OCI-LY3 (cell line): ENCODE results near the gene CLRN3.

Experiments
- H2AFZ ChIP-seq: fragments of 200-600, 300-600 bp; shearing (Covaris generic); 2 replicates; pipeline ENCODE4 v1.6.0; 2014; ENCODE audit warnings: antibody characterized with exemption, low read depth, low read length
- H3K27ac ChIP-seq: fragments of 200-600, 300-600 bp; sonication (generic); 2 replicates; pipeline ENCODE4 v1.5.1; 2014; ENCODE audit warnings: mild to moderate bottlenecking, low read length, moderate library complexity, mixed read lengths
- H3K27me3 ChIP-seq: fragments of 200-600, 300-600 bp; sonication (generic); 2 replicates; pipeline ENCODE4 v1.6.1; 2014; ENCODE audit warnings: low read depth, low read length, mixed read lengths
- H3K36me3 ChIP-seq: fragments of 200-600, 300-600 bp; sonication (generic); replicated peaks from 2 replicates; pipeline ENCODE3; 2014; ENCODE audit warnings: low read depth, low read length, mixed read lengths
- H3K4me1 ChIP-seq: fragments of 300-600, 200-600 bp; sonication (generic); 2 replicates; pipeline ENCODE4 v1.6.1; 2014; ENCODE audit warnings: low read length, mixed read lengths
- H3K4me2 ChIP-seq: fragments of 200-600, 300-600 bp; sonication (generic); 2 replicates; pipeline ENCODE4 v1.6.1; 2014; ENCODE audit warnings: low read length, mixed read lengths
- H3K4me3 ChIP-seq: fragments of 300-600, 200-600 bp; sonication (generic); 2 replicates; pipeline ENCODE4 v1.5.1; 2014; ENCODE audit warnings: antibody characterized with exemption, mild to moderate bottlenecking, low read length, moderate library complexity
- H3K79me2 ChIP-seq: fragments of 300-600, 200-600 bp; shearing (Covaris generic); 2 replicates; pipeline ENCODE4 v1.6.1; 2014; ENCODE audit warnings: mild to moderate bottlenecking, low read length, mixed read lengths
- H3K9ac ChIP-seq: fragments of 300-600, 200-600 bp; shearing (Covaris generic); 2 replicates; pipeline ENCODE4 v1.6.0; 2014; ENCODE audit warnings: mild to moderate bottlenecking, low read length, moderate library complexity
- H3K9me3 ChIP-seq: fragments of 200-600, 300-600 bp; shearing (Covaris generic); 2 replicates; pipeline ENCODE4 v1.6.1; 2014; ENCODE audit warnings: low read length, mixed read lengths; ENCODE audit not compliant: insufficient read depth
- H4K20me1 ChIP-seq: fragments of 200-600, 300-600 bp; sonication (generic); 2 replicates; pipeline ENCODE4 v1.6.1; 2016; ENCODE audit warnings: low read length, mixed read lengths; ENCODE audit not compliant: insufficient read depth
- EZH2phosphoT487 ChIP-seq: fragments of 200-600 bp; shearing (Covaris generic); IDR thresholded peaks from 2 replicates; pipeline ENCODE4 v1.6.1; 2018; ENCODE audit warnings: antibody characterized with exemption, mixed run types, low read depth
- TF ChIP-seq, protein P1 (sequence below): fragments of 200-600, 300-600 bp; sonication (generic); IDR thresholded peaks from 2 replicates; pipeline ENCODE4 v1.5.1; 2014; ENCODE audit warnings: antibody characterized with exemption, low read length, low read depth

CLRN3 gene

GRCh38 chr10:127849224-127849623 lies 43.5 kb downstream of the CLRN3 start:
- Histone ChIP-seq H3K4me3 (no peak overlapping the region), H3K4me1 (peaks cover 21% of the 10 kb centered on the region), H3K9ac (no peak overlapping the region), H3K4me2 (no peak overlapping the region), H2AFZ (no peak overlapping the region), H4K20me1 (no peaks in the 10 kb centered on the region), H3K9me3 (no peaks in the 10 kb centered on the region), H3K27me3 (no peaks in the 10 kb centered on the region), H3K79me2 (no peaks in the 10 kb centered on the region), H3K27ac (no peak overlapping the region), H3K36me3 (no peaks in the 10 kb centered on the region)
- no peak for TF ChIP-seq EZH2phosphoT487
- TF ChIP-seq, protein P1, sequence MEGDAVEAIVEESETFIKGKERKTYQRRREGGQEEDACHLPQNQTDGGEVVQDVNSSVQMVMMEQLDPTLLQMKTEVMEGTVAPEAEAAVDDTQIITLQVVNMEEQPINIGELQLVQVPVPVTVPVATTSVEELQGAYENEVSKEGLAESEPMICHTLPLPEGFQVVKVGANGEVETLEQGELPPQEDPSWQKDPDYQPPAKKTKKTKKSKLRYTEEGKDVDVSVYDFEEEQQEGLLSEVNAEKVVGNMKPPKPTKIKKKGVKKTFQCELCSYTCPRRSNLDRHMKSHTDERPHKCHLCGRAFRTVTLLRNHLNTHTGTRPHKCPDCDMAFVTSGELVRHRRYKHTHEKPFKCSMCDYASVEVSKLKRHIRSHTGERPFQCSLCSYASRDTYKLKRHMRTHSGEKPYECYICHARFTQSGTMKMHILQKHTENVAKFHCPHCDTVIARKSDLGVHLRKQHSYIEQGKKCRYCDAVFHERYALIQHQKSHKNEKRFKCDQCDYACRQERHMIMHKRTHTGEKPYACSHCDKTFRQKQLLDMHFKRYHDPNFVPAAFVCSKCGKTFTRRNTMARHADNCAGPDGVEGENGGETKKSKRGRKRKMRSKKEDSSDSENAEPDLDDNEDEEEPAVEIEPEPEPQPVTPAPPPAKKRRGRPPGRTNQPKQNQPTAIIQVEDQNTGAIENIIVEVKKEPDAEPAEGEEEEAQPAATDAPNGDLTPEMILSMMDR, result no peak

GRCh38 chr10:127848226-127848625 lies 44.5 kb downstream of the CLRN3 start:
- Histone ChIP-seq H3K4me1 (peaks cover 11% of the 10 kb centered on the region), H2AFZ (no peak overlapping the region), H3K36me3 (no peaks in the 10 kb centered on the region), H4K20me1 (no peaks in the 10 kb centered on the region), H3K9me3 (no peaks in the 10 kb centered on the region), H3K79me2 (no peaks in the 10 kb centered on the region), H3K4me3 (no peak overlapping the region), H3K27me3 (no peaks in the 10 kb centered on the region), H3K27ac (no peak overlapping the region), H3K4me2 (no peak overlapping the region), H3K9ac (no peak overlapping the region)
- TF ChIP-seq EZH2phosphoT487, result no peak
- TF ChIP-seq, protein P1, result no peak

GRCh38 chr10:127845756-127846155 lies 47.0 kb downstream of the CLRN3 start:
- Histone ChIP-seq H3K79me2 (no peaks in the 10 kb centered on the region), H3K9me3 (no peaks in the 10 kb centered on the region), H4K20me1 (no peaks in the 10 kb centered on the region), H3K27me3 (no peaks in the 10 kb centered on the region), H2AFZ (no peak overlapping the region), H3K9ac (no peak overlapping the region), H3K4me1 (no peaks in the 10 kb centered on the region; the same call in 1 of the 2 replicates), H3K36me3 (no peaks in the 10 kb centered on the region), H3K4me2 (no peak overlapping the region), H3K27ac (no peak overlapping the region), H3K4me3 (no peak overlapping the region)
- TF ChIP-seq, protein P1, result no peak
- TF ChIP-seq EZH2phosphoT487, result no peak

DNA sequence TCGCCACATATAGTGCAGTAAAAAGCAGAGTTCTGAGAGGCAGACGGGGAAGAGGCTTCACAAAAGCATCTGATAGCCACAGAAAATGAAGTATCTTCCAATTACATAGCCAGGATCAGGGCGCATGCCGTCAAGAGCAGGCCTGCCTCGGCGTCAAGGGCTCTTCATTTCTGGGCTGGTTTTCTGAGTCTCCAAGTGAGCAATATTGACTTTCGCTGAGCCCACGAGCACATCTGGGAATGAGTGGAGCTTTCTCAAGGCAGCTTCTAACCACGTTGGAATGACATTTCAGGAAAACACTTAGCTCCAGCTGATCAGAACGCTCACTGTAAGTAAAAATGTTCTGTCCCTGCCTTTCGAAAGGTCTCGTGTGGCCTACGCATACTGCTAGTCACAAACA lies 51.9 kb downstream of the CLRN3 start:
- Histone ChIP-seq H3K4me2 (no peak overlapping the region), H3K27ac (no peak overlapping the region), H3K4me1 (no peaks in the 10 kb centered on the region), H2AFZ (no peak overlapping the region), H3K9ac (no peak overlapping the region), H4K20me1 (no peaks in the 10 kb centered on the region), H3K9me3 (no peaks in the 10 kb centered on the region), H3K27me3 (no peaks in the 10 kb centered on the region), H3K4me3 (no peak overlapping the region), H3K79me2 (no peaks in the 10 kb centered on the region), H3K36me3 (no peaks in the 10 kb centered on the region)
- no peak for TF ChIP-seq EZH2phosphoT487
- TF ChIP-seq, protein P1, result no peak
